Measurements from ENCODE around the gene PDCD1. TPM values are rescaled to one million over a fixed set of nuclear protein-coding genes. Genes with fewer than 3 reads are reported as not detected.
"Not testable (repeated sequence)": the region's sequence is repeated elsewhere in the genome, so short reads cannot be mapped to it uniquely, and the experiment has no call there.

PDCD1 gene
- total RNA-seq, 1 experiment from 2014 or later, result not detected

DNA sequence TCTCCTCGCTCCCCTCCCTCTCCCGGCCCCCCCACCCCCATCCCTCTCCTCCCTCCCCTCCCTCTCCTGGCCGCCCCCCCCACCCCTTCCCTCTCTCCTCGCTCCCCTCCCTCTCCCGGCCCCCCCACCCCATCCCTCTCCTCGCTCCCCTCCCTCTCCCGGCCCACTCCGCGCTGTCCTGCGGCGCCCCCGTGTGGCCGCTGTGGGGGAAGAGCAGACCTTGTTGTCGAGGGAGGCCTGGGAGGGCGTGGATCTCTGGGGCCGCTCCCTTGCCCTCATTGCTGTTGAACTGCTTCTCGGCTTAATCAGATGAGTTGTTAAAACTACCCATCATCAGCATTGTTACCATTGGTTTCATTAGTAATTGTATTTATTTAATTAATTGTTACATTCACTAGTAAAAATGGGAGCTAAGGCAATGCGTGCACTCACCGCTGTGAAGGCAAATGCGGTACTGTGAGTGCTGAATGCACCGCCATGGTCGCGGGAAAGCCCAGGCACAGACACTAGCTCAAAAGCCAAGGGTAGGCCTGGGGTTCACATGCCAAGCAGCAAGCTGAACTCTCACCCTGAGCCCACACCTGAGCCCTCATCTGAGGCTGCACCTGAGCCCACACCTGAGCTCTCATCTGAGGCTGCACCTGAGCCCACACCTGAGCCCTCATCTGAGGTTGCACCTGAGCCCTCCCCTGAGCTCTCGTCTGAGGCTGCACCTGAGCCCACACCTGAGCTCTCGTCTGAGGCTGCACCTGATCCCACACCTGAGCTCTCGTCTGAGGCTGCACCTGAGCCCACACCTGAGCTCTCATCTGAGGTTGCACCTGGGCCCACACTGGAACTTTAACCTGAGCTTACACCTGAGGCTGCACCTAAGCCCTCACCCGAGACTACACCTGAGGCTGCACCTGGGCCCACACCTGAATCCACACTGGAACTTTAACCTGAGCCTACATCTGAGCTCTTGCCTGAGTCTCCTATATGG lies 19.6 kb upstream of the PDCD1 start:
- DNase-seq (ENCODE audit: low read depth), result peak; percentile 80

GRCh38 chr2:241877197-241877685 lies 18.5 kb upstream of the PDCD1 start:
- DNase-seq (ENCODE audit: low read depth), result no peak

DNA sequence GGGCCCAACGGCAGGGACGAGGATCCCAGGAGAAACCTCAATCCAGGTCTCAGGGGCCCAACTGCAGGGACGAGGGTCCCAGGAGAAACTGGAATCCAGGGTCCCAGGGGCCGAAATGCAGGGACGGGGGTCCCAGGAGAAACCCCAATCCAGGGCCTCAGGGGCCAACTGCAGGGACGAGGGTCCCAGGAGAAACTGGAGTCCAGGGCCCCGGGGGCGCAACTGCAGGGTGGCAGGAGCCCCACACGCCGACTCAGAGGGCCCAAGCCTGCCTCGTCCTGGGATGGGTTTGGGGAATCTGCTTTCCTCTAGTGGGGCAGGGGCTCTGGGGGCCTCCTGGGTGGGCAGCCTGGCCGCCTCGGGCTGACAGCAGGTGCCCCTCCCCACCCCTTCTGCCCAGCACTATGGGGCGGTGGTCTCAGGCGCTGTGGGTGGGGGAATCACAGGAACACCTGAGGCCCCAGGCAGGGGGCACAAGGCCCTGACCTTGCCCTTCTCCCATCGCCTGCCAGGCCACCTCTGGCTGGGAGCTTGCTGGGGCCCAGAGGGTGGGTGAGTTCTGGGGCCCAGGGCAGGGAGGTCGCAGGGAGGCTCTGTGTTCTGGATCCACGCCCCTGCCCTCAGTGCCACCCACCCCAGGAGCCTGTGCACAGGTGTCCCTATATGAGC lies 18.0 kb upstream of the PDCD1 start:
- no peak for DNase-seq (ENCODE audit: low read depth)

DNA sequence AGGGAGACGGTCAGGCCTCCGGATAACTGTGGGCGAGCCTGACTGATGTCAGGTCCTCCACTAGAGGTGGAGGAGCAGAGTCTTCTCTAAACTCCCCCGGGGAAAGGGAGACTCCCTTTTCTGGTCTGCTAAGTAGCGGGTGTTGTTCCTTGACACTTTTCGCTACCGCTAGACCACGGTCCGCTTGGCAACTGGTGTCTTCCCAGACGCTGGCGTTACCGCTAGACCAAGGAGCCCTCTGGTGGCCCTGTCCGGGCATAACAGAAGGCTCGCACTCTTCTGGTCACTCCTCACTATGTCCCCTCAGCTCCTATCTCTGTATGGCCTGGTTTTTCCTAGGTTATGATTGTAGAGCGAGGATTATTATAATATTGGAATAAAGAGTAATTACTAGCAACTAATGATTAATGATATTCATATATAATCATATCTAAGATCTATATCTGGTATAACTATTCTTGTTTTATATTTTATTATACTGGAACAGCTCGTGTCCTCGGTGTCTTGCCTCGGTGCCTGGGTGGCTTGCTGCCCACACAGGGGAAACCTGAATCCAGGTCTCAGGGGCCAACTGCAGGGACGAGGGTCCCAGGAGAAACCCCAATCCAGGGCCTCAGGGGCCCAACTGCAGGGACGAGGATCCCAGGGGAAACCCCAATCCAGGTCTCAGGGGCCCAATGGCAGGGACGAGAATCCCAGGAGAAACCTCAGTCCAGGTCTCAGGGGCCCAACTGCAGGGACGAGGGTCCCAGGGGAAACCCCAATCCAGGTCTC lies 17.2 kb upstream of the PDCD1 start:
- not testable (repeated sequence) for DNase-seq (ENCODE audit: low read depth)

GRCh38 chr2:241874277-241874925 lies 15.7 kb upstream of the PDCD1 start:
- no peak for DNase-seq (ENCODE audit: low read depth)

- DNase-seq (ENCODE audit: low read depth), result no peak
Observed at GRCh38 chr2:241873803-241874110, 15.1 kb upstream of the PDCD1 start.

DNA sequence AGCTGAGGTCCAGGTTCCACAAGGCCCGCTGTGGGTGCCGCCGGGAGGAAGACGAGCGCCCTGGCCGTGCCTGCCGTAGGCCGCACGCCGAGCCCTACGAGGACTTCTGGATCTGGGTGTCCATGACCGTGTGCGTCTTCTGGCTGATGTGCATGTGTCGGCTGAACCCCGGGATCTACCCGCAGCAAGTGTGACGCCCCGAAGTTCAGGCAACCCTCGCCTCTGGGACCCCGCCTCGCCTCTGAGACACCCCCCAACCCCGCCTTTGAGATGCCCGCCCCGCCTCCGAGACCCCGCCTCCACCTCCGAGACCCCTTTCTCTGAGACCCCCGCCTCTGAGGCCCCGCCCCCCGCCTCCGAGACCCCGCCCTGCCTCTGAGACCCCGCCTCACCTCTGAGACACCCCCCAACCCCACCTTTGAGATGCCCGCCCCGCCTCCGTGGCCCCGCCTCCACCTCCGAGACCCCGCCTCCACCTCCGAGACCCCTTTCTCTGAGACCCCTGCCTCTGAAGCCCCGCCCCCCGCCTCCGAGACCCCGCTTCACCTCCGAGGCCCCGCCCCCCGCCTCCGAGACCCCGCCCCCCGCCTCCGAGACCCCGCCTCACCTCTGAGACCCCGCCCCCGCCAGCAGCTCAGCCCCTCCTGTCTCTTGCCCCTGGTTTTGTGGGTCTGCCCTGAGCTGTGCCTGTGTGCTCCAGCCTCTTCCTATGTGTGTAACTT lies 14.5 kb upstream of the PDCD1 start:
- no peak for DNase-seq (ENCODE audit: low read depth)

GRCh38 chr2:241872313-241872642 lies 13.6 kb upstream of the PDCD1 start:
- no peak for DNase-seq (ENCODE audit: low read depth)

DNA sequence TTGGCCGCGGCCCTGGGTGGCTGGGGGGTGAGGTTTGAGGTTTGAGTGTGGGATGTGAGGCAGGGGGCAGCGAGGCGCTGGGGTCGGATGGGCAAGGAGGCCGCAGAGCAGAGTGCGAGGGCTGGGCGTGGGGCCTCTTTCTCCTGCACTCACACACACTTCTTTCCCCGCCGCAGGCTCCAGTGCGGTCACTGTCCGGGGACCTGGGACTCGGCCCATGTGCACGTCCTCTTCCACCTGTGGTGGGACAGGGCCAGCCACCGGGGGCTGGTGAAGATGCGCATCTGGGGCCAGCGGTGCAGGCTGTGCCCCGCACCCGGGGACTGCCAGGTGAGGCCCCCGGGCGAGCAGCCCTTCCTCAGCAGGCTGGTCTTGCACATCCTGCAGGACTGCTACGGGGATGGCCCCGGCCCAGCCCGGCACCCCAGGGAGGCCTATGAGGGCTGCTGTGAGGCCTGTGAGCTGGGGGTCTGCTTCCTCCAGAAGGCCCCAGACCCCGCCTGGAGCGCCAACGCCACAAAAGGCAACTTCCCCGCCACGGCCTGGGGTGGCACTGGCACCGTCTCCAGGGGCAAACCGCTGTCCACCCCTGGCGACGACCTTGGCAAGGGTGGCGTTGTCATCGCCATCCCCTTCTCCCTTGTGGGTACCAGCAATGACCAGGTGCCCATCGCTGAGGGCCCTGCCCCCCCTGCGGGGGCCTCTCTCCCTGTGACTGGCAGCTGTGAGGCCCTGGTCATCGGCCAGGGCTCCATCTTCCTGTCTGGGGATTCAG lies 13.0 kb upstream of the PDCD1 start:
- DNase-seq (ENCODE audit: low read depth), result no peak

- DNase-seq (ENCODE audit: low read depth), result no peak
Observed at GRCh38 chr2:241870611-241871537, 12.2 kb upstream of the PDCD1 start.

DNA sequence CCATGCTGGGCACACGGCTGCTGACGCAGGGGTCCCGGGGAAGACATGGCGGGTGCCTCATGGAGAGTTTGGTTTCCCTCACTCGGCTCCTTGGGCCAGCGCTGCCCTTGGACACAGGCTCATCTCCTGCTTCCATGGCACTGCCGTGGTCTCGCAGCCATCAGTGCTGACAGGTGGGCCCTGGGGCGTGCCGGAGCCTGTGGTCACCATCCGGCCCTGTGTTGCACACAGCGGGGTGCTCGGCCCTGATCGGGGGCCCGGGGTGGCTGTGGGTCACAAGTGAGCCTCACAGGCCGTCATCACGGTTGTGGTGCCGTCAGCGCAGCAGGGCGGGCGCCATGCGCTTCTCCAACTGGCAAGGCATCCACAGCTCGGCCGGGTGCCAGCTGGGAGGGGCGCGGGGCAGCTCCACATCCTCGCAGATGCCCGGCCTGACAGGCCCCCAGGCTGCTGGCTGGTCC lies 11.4 kb upstream of the PDCD1 start:
- no peak for DNase-seq (ENCODE audit: low read depth)

- DNase-seq (ENCODE audit: low read depth), result no peak
Observed at GRCh38 chr2:241869087-241869961, 10.6 kb upstream of the PDCD1 start, which contains the start of gene RTP5. TSS of gene RTP5 (plus strand) at chr2:241869729. CDS start at chr2:241869757, 28 bp downstream.

DNA sequence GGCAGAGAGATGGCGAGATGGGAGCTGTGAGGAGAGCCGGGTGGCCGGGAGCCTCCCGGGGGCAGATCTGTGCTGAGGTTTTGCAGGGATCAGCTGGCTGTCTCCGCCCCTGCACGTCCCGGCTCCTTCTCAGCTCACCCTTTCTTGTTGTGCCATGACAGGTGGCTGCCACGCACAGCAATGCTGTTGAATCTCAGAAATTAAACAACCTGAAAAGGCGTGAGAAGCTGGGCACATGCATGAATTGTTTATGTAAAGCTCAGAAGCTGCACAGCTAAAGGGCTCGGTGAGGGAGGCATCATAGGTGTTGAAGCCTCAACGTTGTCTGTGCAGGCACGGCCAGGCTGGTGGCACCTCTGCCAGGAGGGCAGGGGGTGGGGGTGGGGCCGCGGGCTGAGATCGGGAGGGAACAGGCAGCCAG lies 10.0 kb upstream of the PDCD1 start:
- no peak for DNase-seq (ENCODE audit: low read depth)

- no peak for DNase-seq (ENCODE audit: low read depth)
Observed at GRCh38 chr2:241867776-241868420, 9.2 kb upstream of the PDCD1 start.

DNA sequence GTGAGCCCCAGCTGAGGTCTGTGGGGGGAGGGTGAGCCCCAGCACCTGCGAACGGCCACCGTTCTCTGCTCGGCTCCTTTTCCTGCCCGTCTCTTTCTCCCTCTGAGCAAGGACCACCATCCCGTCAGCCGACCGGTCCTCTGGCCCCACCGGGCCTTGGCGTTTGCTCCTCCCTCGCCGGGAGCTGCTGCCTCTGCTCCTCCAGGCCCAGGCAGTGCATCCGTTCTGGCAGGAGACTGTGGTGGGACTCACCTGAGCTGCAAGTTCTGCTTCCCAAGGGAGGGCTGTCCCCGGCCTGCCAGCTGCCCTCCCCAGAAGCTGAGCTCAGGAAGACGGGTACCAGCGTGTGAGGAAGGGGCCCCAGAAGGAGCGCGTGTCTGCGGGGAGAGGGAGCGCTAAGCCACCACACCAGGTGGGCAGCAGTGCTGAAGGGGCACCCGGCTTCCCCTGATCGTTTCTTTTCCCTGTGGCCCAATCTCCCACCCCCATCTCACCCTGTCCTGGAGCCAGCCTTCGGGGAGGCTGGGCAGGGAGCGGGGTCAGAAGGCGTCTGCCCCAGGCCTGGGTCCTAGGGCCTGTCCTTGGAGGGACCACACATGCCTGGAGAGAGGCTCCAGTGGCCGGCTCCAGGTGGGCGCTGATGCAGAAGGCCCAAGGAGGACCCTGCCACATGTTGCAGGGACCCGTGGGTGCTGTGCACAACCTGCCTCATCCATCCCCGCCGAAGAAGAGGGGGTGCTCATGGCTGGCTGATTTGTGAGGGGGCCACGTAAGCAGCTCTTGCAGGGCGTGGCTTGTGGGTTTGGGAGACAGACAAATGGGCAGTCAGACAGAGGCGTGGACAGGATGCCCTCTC lies 8.3 kb upstream of the PDCD1 start:
- DNase-seq (ENCODE audit: low read depth), result no peak

Data from Daoy (cell line).